ENCODE data around the gene GAGE1.
"Not testable (repeated sequence)": the region's sequence is repeated elsewhere in the genome, so short reads cannot be mapped to it uniquely, and the experiment has no call there.

DNA sequence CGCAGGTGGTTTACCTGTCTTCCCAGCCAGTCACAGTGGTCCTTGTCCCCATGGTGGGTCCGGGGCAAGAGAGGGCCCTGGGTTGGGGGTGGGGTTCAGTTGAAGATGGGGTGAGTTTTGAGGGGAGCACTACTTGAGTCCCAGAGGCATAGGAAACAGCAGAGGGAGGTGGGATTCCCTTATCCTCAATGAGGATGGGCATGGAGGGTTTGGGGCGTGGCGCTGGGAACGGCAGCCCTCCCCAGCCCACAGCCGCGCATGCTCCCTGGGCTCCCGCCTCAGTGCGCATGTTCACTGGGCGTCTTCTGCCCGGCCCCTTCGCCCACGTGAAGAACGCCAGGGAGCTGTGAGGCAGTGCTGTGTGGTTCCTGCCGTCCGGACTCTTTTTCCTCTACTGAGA lies 9.6 kb upstream of the GAGE1 start, which contains the start of gene GAGE2A:
- TF ChIP-seq, protein P1, sequence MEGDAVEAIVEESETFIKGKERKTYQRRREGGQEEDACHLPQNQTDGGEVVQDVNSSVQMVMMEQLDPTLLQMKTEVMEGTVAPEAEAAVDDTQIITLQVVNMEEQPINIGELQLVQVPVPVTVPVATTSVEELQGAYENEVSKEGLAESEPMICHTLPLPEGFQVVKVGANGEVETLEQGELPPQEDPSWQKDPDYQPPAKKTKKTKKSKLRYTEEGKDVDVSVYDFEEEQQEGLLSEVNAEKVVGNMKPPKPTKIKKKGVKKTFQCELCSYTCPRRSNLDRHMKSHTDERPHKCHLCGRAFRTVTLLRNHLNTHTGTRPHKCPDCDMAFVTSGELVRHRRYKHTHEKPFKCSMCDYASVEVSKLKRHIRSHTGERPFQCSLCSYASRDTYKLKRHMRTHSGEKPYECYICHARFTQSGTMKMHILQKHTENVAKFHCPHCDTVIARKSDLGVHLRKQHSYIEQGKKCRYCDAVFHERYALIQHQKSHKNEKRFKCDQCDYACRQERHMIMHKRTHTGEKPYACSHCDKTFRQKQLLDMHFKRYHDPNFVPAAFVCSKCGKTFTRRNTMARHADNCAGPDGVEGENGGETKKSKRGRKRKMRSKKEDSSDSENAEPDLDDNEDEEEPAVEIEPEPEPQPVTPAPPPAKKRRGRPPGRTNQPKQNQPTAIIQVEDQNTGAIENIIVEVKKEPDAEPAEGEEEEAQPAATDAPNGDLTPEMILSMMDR (IDR thresholded peaks at IDR 0.05): not testable (repeated sequence)
- not testable (repeated sequence) for TF ChIP-seq POLR2A (IDR thresholded peaks at IDR 0.05)
